ENCODE measurements around the gene MICB.

- no peak for TF ChIP-seq MAX (IDR thresholded peaks at IDR 0.05)
- no peak for TF ChIP-seq EZH2 (IDR thresholded peaks at IDR 0.05)
- TF ChIP-seq CTCF (IDR thresholded peaks at IDR 0.05 in 2 of 3, conservative IDR thresholded peaks at IDR 0.05 in 1 of 3; ENCODE audit: borderline replicate concordance in 1 of 3, insufficient read depth in 1 of 3, low read depth in 2 of 3, low read length in 2 of 3), result no peak
- TF ChIP-seq YY1 (IDR thresholded peaks at IDR 0.05; ENCODE audit: extremely low read depth, insufficient replicate concordance, low read depth, low read length), result no peak
- no peak for TF ChIP-seq RAD21 (IDR thresholded peaks at IDR 0.05; ENCODE audit: low read depth)
These were observed 30.9 kb downstream of the MICB start, which contains the start of gene MCCD1 for GRCh38 chr6:31528821-31529328.

Data from HCT116 (cell line).